ENCODE measurements around the gene TMX1. TPM values are rescaled to one million over a fixed set of nuclear protein-coding genes. Genes with fewer than 3 reads are reported as not detected.

The TMX1 gene
- total RNA-seq, 1 donor: 66.0 TPM

- H3K4me3 ChIP-seq (ENCODE audit: low read depth, low read length): no peak overlapping the region
- DNase-seq (ENCODE audit: low read depth): no peak
- TF ChIP-seq CTCF (IDR thresholded peaks at IDR 0.05; ENCODE audit: insufficient read depth, low read length): no peak
These were observed 65.7 kb downstream of the TMX1 start for GRCh38 chr14:51305751-51306150.

Small RNA genes lying within 50 kb of the gene (small RNA-seq; reads per million reads assigned to genes)
- gene RF00019 (not detected), gene RF00156 (not detected)

Other genes with a start within 250 kb of the TMX1 start
- gene TRIM9, start 145.1 kb upstream of the TMX1 start, total RNA-seq (ENCODE audit: low replicate concordance): 0.49 and 1.6 TPM in 2 replicates